OCI-LY3 (cell line): Measurements from ENCODE around the gene ZNF761.
"Not testable (repeated sequence)": the region's sequence is repeated elsewhere in the genome, so short reads cannot be mapped to it uniquely, and the experiment has no call there.

ENCODE experiments used
- H2AFZ ChIP-seq: fragments of 200-600, 300-600 bp; shearing (Covaris generic); 2 replicates; pipeline ENCODE4 v1.6.0; 2014; ENCODE audit warnings: antibody characterized with exemption, low read depth, low read length
- H3K27ac ChIP-seq: fragments of 200-600, 300-600 bp; sonication (generic); 2 replicates; pipeline ENCODE4 v1.5.1; 2014; ENCODE audit warnings: mild to moderate bottlenecking, low read length, moderate library complexity, mixed read lengths
- H3K27me3 ChIP-seq: fragments of 200-600, 300-600 bp; sonication (generic); 2 replicates; pipeline ENCODE4 v1.6.1; 2014; ENCODE audit warnings: low read depth, low read length, mixed read lengths
- H3K36me3 ChIP-seq: fragments of 200-600, 300-600 bp; sonication (generic); replicated peaks from 2 replicates; pipeline ENCODE3; 2014; ENCODE audit warnings: low read depth, low read length, mixed read lengths
- H3K4me1 ChIP-seq: fragments of 300-600, 200-600 bp; sonication (generic); 2 replicates; pipeline ENCODE4 v1.6.1; 2014; ENCODE audit warnings: low read length, mixed read lengths
- H3K4me2 ChIP-seq: fragments of 200-600, 300-600 bp; sonication (generic); 2 replicates; pipeline ENCODE4 v1.6.1; 2014; ENCODE audit warnings: low read length, mixed read lengths
- H3K4me3 ChIP-seq: fragments of 300-600, 200-600 bp; sonication (generic); 2 replicates; pipeline ENCODE4 v1.5.1; 2014; ENCODE audit warnings: antibody characterized with exemption, mild to moderate bottlenecking, low read length, moderate library complexity
- H3K79me2 ChIP-seq: fragments of 300-600, 200-600 bp; shearing (Covaris generic); 2 replicates; pipeline ENCODE4 v1.6.1; 2014; ENCODE audit warnings: mild to moderate bottlenecking, low read length, mixed read lengths
- H3K9ac ChIP-seq: fragments of 300-600, 200-600 bp; shearing (Covaris generic); 2 replicates; pipeline ENCODE4 v1.6.0; 2014; ENCODE audit warnings: mild to moderate bottlenecking, low read length, moderate library complexity
- H3K9me3 ChIP-seq: fragments of 200-600, 300-600 bp; shearing (Covaris generic); 2 replicates; pipeline ENCODE4 v1.6.1; 2014; ENCODE audit warnings: low read length, mixed read lengths; ENCODE audit not compliant: insufficient read depth
- H4K20me1 ChIP-seq: fragments of 200-600, 300-600 bp; sonication (generic); 2 replicates; pipeline ENCODE4 v1.6.1; 2016; ENCODE audit warnings: low read length, mixed read lengths; ENCODE audit not compliant: insufficient read depth
- CTCF ChIP-seq: fragments of 200-600, 300-600 bp; sonication (generic); IDR thresholded peaks from 2 replicates; pipeline ENCODE4 v1.5.1; 2014; ENCODE audit warnings: antibody characterized with exemption, low read length, low read depth
- EZH2phosphoT487 ChIP-seq: fragments of 200-600 bp; shearing (Covaris generic); IDR thresholded peaks from 2 replicates; pipeline ENCODE4 v1.6.1; 2018; ENCODE audit warnings: antibody characterized with exemption, mixed run types, low read depth

ZNF761 gene

GRCh38 chr19:53424968-53425597 is 6.7 kb upstream of the ZNF761 start:
- no peaks in the 10 kb centered on the region for H3K4me1 ChIP-seq
- no peak for TF ChIP-seq EZH2phosphoT487
- TF ChIP-seq CTCF, result peak; percentile 57

GRCh38 chr19:53432088-53432661 is 391 bp downstream of the ZNF761 start:
- Histone ChIP-seq H2AFZ (peak overlapping the region; percentile 22; the same call in 1 of the 2 replicates), H3K4me2 (peak overlapping the region; percentile 68), H4K20me1 (no peaks in the 10 kb centered on the region), H3K4me3 (peak overlapping the region; percentile 93), H3K36me3 (peaks cover 39% of the 10 kb centered on the region), H3K4me1 (no peaks in the 10 kb centered on the region), H3K79me2 (peaks cover 41% of the 10 kb centered on the region), H3K9me3 (peaks cover 14% of the 10 kb centered on the region), H3K27me3 (no peaks in the 10 kb centered on the region), H3K27ac (peak overlapping the region; percentile 12; the same call in 1 of the 2 replicates), H3K9ac (peak overlapping the region; percentile 88)
- TF ChIP-seq EZH2phosphoT487, result no peak
- TF ChIP-seq CTCF, result no peak

More at GRCh38 chr19:53424968-53425597, 6.7 kb upstream of the ZNF761 start:
- Histone ChIP-seq H3K79me2 (no peaks in the 10 kb centered on the region), H3K9me3 (no peaks in the 10 kb centered on the region), H3K4me2 (no peak overlapping the region), H3K4me3 (no peak overlapping the region), H2AFZ (no peak overlapping the region), H3K36me3 (peaks cover 3% of the 10 kb centered on the region), H3K9ac (no peak overlapping the region), H4K20me1 (no peaks in the 10 kb centered on the region), H3K27me3 (no peaks in the 10 kb centered on the region), H3K27ac (no peak overlapping the region)

GRCh38 chr19:53443809-53444208 is 12.0 kb downstream of the ZNF761 start:
- H3K79me2 ChIP-seq, H3K27me3 ChIP-seq, H3K4me2 ChIP-seq, H3K4me3 ChIP-seq, H2AFZ ChIP-seq, H4K20me1 ChIP-seq, H3K9ac ChIP-seq, H3K27ac ChIP-seq, H3K4me1 ChIP-seq: not testable (repeated sequence)
- Histone ChIP-seq H3K9me3 (peaks cover 19% of the 10 kb centered on the region; the same call in 1 of the 2 replicates), H3K36me3 (peaks cover 54% of the 10 kb centered on the region)

- H4K20me1 ChIP-seq, H2AFZ ChIP-seq, H3K79me2 ChIP-seq, H3K27ac ChIP-seq, H3K9ac ChIP-seq, H3K4me2 ChIP-seq, H3K4me1 ChIP-seq, H3K27me3 ChIP-seq, H3K4me3 ChIP-seq: not testable (repeated sequence)
- H3K9me3 ChIP-seq, result peaks cover 15% of the 10 kb centered on the region
- H3K36me3 ChIP-seq, result peaks cover 62% of the 10 kb centered on the region
Observed at GRCh38 chr19:53447196-53447595, 15.4 kb downstream of the ZNF761 start.

GRCh38 chr19:53455828-53456227 is 24.0 kb downstream of the ZNF761 start:
- H3K27ac ChIP-seq, result no peak overlapping the region
- H3K27me3 ChIP-seq, result no peaks in the 10 kb centered on the region
- no peaks in the 10 kb centered on the region for H3K4me1 ChIP-seq
- no peak overlapping the region for H2AFZ ChIP-seq
- TF ChIP-seq CTCF (no peak), EZH2phosphoT487 (no peak)
- no peaks in the 10 kb centered on the region for H3K79me2 ChIP-seq
- H3K4me3 ChIP-seq, result no peak overlapping the region
- peaks cover 51% of the 10 kb centered on the region for H3K9me3 ChIP-seq
- peaks cover 73% of the 10 kb centered on the region for H3K36me3 ChIP-seq
- H3K4me2 ChIP-seq, result no peak overlapping the region
- no peak overlapping the region for H3K9ac ChIP-seq
- H4K20me1 ChIP-seq, result no peaks in the 10 kb centered on the region

GRCh38 chr19:53460131-53460721 is 28.4 kb downstream of the ZNF761 start:
- H3K27me3 ChIP-seq, H3K4me1 ChIP-seq, H3K9ac ChIP-seq, H3K4me2 ChIP-seq, H4K20me1 ChIP-seq, H3K4me3 ChIP-seq, H3K79me2 ChIP-seq, H3K27ac ChIP-seq, H2AFZ ChIP-seq: not testable (repeated sequence)
- H3K36me3 ChIP-seq, result peaks cover 33% of the 10 kb centered on the region
- peaks cover 34% of the 10 kb centered on the region for H3K9me3 ChIP-seq
